GM19395 (cell line): ENCODE data around the gene PGP.
"Not testable (repeated sequence)": the region's sequence is repeated elsewhere in the genome, so short reads cannot be mapped to it uniquely, and the experiment has no call there.

Experiments
- ATAC-seq: cut with Tn5 transposase; IDR thresholded peaks from one replicate; pipeline ENCODE4 v1.9.1; 2021; ENCODE audit warnings: mild to moderate bottlenecking, moderate library complexity; ENCODE audit not compliant: unreplicated experiment

Gene PGP

GRCh38 chr16:2223221-2223941, 8.7 kb upstream of the PGP start, which contains the start of gene E4F1:
Gene E4F1 (plus strand): TSS chr16:2223591. CDS start chr16:2223614, 23 bp downstream.
- ATAC-seq: peak; percentile 89

GRCh38 chr16:2216330-2216729, 1.7 kb upstream of the PGP start:
- ATAC-seq: no peak

GRCh38 chr16:2213817-2214718, 572 bp downstream of the PGP start:
- peak; percentile 7 for ATAC-seq

- ATAC-seq: no peak
These were observed 2.0 kb downstream of the PGP start for GRCh38 chr16:2212362-2213324.

- ATAC-seq: no peak
These were observed 2.7 kb downstream of the PGP start for GRCh38 chr16:2211923-2212347.

- ATAC-seq: no peak
These were observed 4.0 kb downstream of the PGP start, which contains the start of gene BRICD5 for GRCh38 chr16:2210386-2211365. Gene BRICD5 (minus strand): TSS chr16:2210863. CDS start chr16:2210833, 30 bp downstream.

GRCh38 chr16:2210009-2210332, 4.7 kb downstream of the PGP start:
- ATAC-seq: no peak

GRCh38 chr16:2209258-2210008, 5.2 kb downstream of the PGP start:
- ATAC-seq: no peak

- ATAC-seq: no peak
These were observed 5.9 kb downstream of the PGP start for GRCh38 chr16:2208772-2209171.

- no peak for ATAC-seq
These were observed 6.3 kb downstream of the PGP start for GRCh38 chr16:2208308-2208707.

GRCh38 chr16:2207872-2208271, 6.8 kb downstream of the PGP start:
- no peak for ATAC-seq

GRCh38 chr16:2206780-2207433, 7.7 kb downstream of the PGP start:
- ATAC-seq: no peak

GRCh38 chr16:2206420-2206779, 8.2 kb downstream of the PGP start:
- ATAC-seq: no peak

- ATAC-seq: no peak
These were observed 8.7 kb downstream of the PGP start for GRCh38 chr16:2205967-2206313.

GRCh38 chr16:2205104-2205966, 9.3 kb downstream of the PGP start, which contains the start of gene MLST8:
Gene MLST8 (plus strand): TSS chr16:2205454. CDS start chr16:2206086, 632 bp downstream.
- peak; percentile 72 for ATAC-seq

- no peak for ATAC-seq
These were observed 10.1 kb downstream of the PGP start for GRCh38 chr16:2204416-2205103.

- ATAC-seq: not testable (repeated sequence)
These were observed 11.4 kb downstream of the PGP start for GRCh38 chr16:2203119-2203688.
